MM.1S (cell line): Measurements from ENCODE around the gene RASSF3.

Source experiments
- DNase-seq: peaks from one replicate; pipeline ENCODE4 v3.0.0-alpha.2; 2015
- H2AFZ ChIP-seq: fragments of 300-600 bp; sonication (generic); 2 replicates; pipeline ENCODE4 v1.6.0; 2016; ENCODE audit warnings: antibody characterized with exemption, low read length
- H3F3A ChIP-seq: fragments of 300-600 bp; sonication (generic); 2 replicates; pipeline ENCODE4 v1.6.1; 2016; ENCODE audit warnings: mild to moderate bottlenecking, antibody characterized with exemption, low read length, moderate library complexity, mixed read lengths; ENCODE audit not compliant: insufficient read depth
- H3K27ac ChIP-seq: fragments of 300-600 bp; sonication (generic); 2 replicates; pipeline ENCODE4 v1.5.1; 2016; ENCODE audit warnings: mild to moderate bottlenecking, low read length
- H3K27me3 ChIP-seq: fragments of 300-600 bp; sonication (generic); replicated peaks from 2 replicates; pipeline ENCODE4 v1.6.0; 2016; ENCODE audit warnings: low read length; ENCODE audit not compliant: insufficient read depth
- H3K36me3 ChIP-seq: fragments of 300-600 bp; sonication (generic); replicated peaks from 2 replicates; pipeline ENCODE4 v1.6.1; 2016; ENCODE audit warnings: mild to moderate bottlenecking, low read length, mixed read lengths; ENCODE audit not compliant: insufficient read depth
- H3K4me1 ChIP-seq: fragments of 300-600 bp; sonication (generic); 2 replicates; pipeline ENCODE4 v1.6.1; 2016; ENCODE audit warnings: low read length, mixed read lengths
- H3K4me2 ChIP-seq: fragments of 300-600 bp; sonication (generic); 2 replicates; pipeline ENCODE4 v1.6.0; 2016; ENCODE audit warnings: low read depth, low read length
- H3K4me3 ChIP-seq: fragments of 300-600 bp; sonication (generic); 2 replicates; pipeline ENCODE4 v1.5.1; 2016; ENCODE audit warnings: low read length, mixed read lengths
- H3K79me2 ChIP-seq: fragments of 300-600 bp; sonication (generic); 2 replicates; pipeline ENCODE4 v1.6.1; 2016; ENCODE audit warnings: mixed run types, low read length, mixed read lengths
- H3K9ac ChIP-seq: fragments of 300-600 bp; sonication (generic); 2 replicates; pipeline ENCODE4 v1.6.1; 2016; ENCODE audit warnings: low read length, mixed read lengths
- H3K9me2 ChIP-seq: fragments of 300-600 bp; sonication (generic); replicated peaks from 2 replicates; pipeline ENCODE4 v1.6.1; 2016; ENCODE audit warnings: mild to moderate bottlenecking, low read length, mixed read lengths; ENCODE audit not compliant: insufficient read depth
- H3K9me3 ChIP-seq: fragments of 300-600 bp; sonication (generic); replicated peaks from 2 replicates; pipeline ENCODE4 v1.6.1; 2016; ENCODE audit warnings: mild to moderate bottlenecking, low read length, mixed read lengths; ENCODE audit not compliant: insufficient read depth
- H4K20me1 ChIP-seq: fragments of 300-600 bp; sonication (generic); 2 replicates; pipeline ENCODE4 v1.6.1; 2016; ENCODE audit warnings: mild to moderate bottlenecking, low read length, moderate library complexity, mixed read lengths; ENCODE audit not compliant: insufficient read depth
- EZH2 ChIP-seq: fragments of 300-600 bp; sonication (generic); optimal IDR thresholded peaks from 2 replicates; pipeline ENCODE3; 2017; ENCODE audit warnings: low read depth, mild to moderate bottlenecking, antibody characterized with exemption, low read length, mixed read lengths
- EZH2phosphoT487 ChIP-seq: fragments of 300-600 bp; sonication (generic); IDR thresholded peaks from 2 replicates; pipeline ENCODE4 v1.6.1; 2018; ENCODE audit warnings: antibody characterized with exemption, low read length
- TF ChIP-seq, protein P1 (sequence below): fragments of 300-600 bp; sonication (generic); IDR thresholded peaks from 2 replicates; pipeline ENCODE4 v1.5.1; 2016; ENCODE audit warnings: antibody characterized with exemption, low read length, mixed read lengths

The RASSF3 gene

DNA sequence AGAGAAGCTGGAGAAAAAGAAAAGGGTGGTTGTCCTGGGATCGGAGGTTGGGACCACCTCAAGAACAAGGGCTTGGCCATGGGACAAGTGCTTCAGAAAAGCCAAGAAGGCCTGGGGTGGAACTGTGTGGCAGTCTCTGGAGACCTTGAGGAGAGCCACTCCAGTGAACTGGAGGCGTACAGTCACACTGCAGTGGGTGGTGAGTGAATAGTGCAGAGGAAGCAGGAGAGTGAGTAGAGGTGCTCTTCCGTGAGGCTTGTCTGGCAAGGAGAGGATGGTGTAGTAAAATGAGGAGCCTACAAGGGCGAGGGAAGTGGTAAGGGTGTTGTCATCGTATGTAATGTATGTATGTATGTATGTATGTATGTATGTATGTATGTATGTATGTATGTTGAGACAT, 20.9 kb downstream of the RASSF3 start:
- Histone ChIP-seq H4K20me1 (no peaks in the 10 kb centered on the region), H3F3A (no peaks in the 10 kb centered on the region), H2AFZ (no peak overlapping the region), H3K9ac (no peak overlapping the region), H3K27ac (no peak overlapping the region), H3K4me1 (no peaks in the 10 kb centered on the region), H3K9me3 (no peaks in the 10 kb centered on the region), H3K4me3 (no peak overlapping the region), H3K4me2 (no peak overlapping the region), H3K9me2 (no peaks in the 10 kb centered on the region), H3K27me3 (no peaks in the 10 kb centered on the region), H3K36me3 (no peaks in the 10 kb centered on the region; the same call in 1 of the 2 replicates), H3K79me2 (peaks cover 77% of the 10 kb centered on the region)
- no peak for DNase-seq
- no peak for TF ChIP-seq EZH2phosphoT487
- TF ChIP-seq EZH2 = no peak
- TF ChIP-seq, protein P1, sequence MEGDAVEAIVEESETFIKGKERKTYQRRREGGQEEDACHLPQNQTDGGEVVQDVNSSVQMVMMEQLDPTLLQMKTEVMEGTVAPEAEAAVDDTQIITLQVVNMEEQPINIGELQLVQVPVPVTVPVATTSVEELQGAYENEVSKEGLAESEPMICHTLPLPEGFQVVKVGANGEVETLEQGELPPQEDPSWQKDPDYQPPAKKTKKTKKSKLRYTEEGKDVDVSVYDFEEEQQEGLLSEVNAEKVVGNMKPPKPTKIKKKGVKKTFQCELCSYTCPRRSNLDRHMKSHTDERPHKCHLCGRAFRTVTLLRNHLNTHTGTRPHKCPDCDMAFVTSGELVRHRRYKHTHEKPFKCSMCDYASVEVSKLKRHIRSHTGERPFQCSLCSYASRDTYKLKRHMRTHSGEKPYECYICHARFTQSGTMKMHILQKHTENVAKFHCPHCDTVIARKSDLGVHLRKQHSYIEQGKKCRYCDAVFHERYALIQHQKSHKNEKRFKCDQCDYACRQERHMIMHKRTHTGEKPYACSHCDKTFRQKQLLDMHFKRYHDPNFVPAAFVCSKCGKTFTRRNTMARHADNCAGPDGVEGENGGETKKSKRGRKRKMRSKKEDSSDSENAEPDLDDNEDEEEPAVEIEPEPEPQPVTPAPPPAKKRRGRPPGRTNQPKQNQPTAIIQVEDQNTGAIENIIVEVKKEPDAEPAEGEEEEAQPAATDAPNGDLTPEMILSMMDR = no peak

DNA sequence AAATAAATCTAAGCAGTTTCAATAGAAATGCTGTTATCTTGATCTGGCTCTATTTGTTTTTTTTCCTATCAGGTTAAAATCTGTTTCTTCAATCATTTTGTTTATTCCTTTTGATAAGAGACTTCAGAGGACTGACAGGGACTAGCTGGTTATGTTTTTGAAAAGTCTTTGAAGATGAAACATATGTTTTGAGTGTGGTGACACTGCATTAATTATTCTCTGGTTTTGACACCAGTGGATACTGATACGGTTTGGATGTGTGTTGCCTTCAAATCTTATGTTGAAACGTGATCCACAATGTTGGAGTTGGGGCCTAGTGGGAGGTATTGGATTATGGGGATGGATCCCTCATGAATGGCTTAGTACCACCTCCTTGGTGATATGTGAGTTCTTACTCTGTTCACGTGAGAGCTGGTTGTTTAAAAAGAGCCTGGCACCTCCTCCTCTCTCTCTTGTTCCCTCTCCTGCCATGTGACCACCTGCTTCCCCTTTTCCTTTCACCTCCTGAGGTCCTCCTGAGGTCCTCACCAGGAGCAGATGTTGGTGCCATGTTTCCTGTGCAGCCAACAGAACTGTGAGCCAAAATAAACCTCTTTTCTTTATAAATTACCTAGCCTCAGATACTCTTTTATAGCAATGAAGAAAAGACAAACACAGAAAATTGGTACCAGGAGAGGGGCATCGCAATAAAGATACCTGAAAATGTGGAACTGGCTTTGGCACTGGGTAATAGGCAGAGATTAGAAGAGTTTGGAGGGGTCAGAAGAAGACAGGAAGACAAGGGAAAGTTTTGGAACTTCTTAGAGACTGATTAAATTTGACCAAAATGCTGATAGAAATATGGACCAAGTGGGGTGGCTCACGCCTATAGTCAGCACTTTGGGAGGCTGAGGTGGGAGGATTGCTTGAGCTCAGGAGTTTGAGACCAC, 23.0 kb downstream of the RASSF3 start:
- Histone ChIP-seq H3K79me2 (peaks cover 62% of the 10 kb centered on the region), H3K4me3 (no peak overlapping the region), H3K4me2 (no peak overlapping the region), H3K36me3 (no peaks in the 10 kb centered on the region; the same call in 1 of the 2 replicates), H3K4me1 (no peaks in the 10 kb centered on the region), H3K9me2 (no peaks in the 10 kb centered on the region), H3K9ac (no peak overlapping the region), H3F3A (no peaks in the 10 kb centered on the region), H4K20me1 (no peaks in the 10 kb centered on the region), H3K27ac (no peak overlapping the region), H3K27me3 (no peaks in the 10 kb centered on the region), H3K9me3 (no peaks in the 10 kb centered on the region), H2AFZ (no peak overlapping the region)
- no peak for DNase-seq
- TF ChIP-seq, protein P1 = no peak
- TF ChIP-seq EZH2phosphoT487 = no peak
- no peak for TF ChIP-seq EZH2

DNA sequence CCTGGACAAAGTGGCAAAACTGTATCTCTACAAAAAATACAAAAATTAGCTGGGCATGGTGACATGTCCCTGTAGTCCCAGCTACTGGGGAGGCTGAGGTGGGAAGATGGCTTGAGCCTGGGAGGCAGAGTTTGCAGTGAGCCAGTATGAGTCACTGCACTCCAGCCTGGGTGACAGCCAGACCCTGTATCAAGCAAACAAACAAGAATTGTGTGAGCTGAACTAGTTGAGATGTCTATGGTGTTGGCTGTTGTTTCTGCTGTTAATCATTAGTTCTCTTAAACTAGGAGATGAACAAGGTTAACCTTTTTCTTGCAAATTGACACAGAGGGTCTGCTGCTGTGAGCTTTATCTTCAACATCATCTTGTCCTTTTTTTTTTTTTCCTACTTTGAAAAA, 23.6 kb downstream of the RASSF3 start:
- Histone ChIP-seq H4K20me1 (no peaks in the 10 kb centered on the region; the same call in 1 of the 2 replicates), H3K36me3 (no peaks in the 10 kb centered on the region; the same call in 1 of the 2 replicates), H3K27ac (no peak overlapping the region), H3K4me2 (no peak overlapping the region), H3K9me2 (no peaks in the 10 kb centered on the region), H3K4me1 (no peaks in the 10 kb centered on the region), H3K79me2 (peaks cover 62% of the 10 kb centered on the region), H3F3A (no peaks in the 10 kb centered on the region), H2AFZ (no peak overlapping the region), H3K4me3 (no peak overlapping the region), H3K9me3 (no peaks in the 10 kb centered on the region), H3K9ac (no peak overlapping the region), H3K27me3 (no peaks in the 10 kb centered on the region)
- DNase-seq = no peak
- TF ChIP-seq, protein P1 = no peak
- TF ChIP-seq EZH2 (no peak), EZH2phosphoT487 (no peak)
